WTC11 (cell line): ENCODE data around the gene CEMIP. TPM values are rescaled to one million over a fixed set of nuclear protein-coding genes. Genes with fewer than 3 reads are reported as not detected.

ENCODE experiments used
- ATAC-seq: fragments of 200-7000 bp; cut with Tn5 transposase; 2 replicates; pipeline ENCODE4 v1.10.0; 2021; ENCODE audit warnings: mild to moderate bottlenecking, moderate library complexity
- CTCF ChIA-PET: fragments of 300-600 bp; sonication (Branson Sonifier 250); formaldehyde crosslinking; loops from one replicate; lab custom pipeline; 2021; ENCODE audit warnings: antibody characterized with exemption; lab: Charles Lee
- POLR2A ChIA-PET: fragments of 350-600 bp; sonication (Branson Sonifier 250); formaldehyde crosslinking; loops from one replicate; lab custom pipeline; 2021; ENCODE audit warnings: antibody characterized with exemption; lab: Charles Lee
- DNase-seq: peaks from one replicate; pipeline ENCODE4 v3.0.0; 2021; ENCODE audit warnings: low spot score
- H3K27ac Mint-ChIP-seq: 2 replicates; pipeline ENCODE4 v1.8.0; 2021; ENCODE audit warnings: mixed read lengths
- H3K27me3 Mint-ChIP-seq: 2 replicates; pipeline ENCODE4 v1.8.0; 2021; ENCODE audit warnings: low read depth, mild to moderate bottlenecking, moderate library complexity, mixed read lengths
- H3K36me3 Mint-ChIP-seq: 2 replicates; pipeline ENCODE4 v1.8.0; 2021; ENCODE audit warnings: mixed read lengths
- H3K4me1 Mint-ChIP-seq: 2 replicates; pipeline ENCODE4 v1.8.0; 2022; ENCODE audit warnings: mixed read lengths
- H3K4me3 Mint-ChIP-seq: 2 replicates; pipeline ENCODE4 v1.8.0; 2021; ENCODE audit warnings: mild to moderate bottlenecking, moderate library complexity, mixed read lengths
- H3K9me3 Mint-ChIP-seq: 2 replicates; pipeline ENCODE4 v1.8.0; 2021; ENCODE audit warnings: mixed read lengths
- AR ChIP-seq: fragments of 250-450 bp; sonication (Bioruptor Pico); IDR thresholded peaks from 2 replicates; pipeline ENCODE4 v1.9.0; 2021; ENCODE audit warnings: mild to moderate bottlenecking
- ATF1 ChIP-seq: sonication (generic); formaldehyde crosslinking; IDR thresholded peaks from 2 replicates; pipeline ENCODE4 v1.8.1; 2023; ENCODE audit warnings: mild to moderate bottlenecking, moderate library complexity, missing genetic modification reagents
- ATF3 ChIP-seq: sonication (generic); formaldehyde crosslinking; conservative IDR thresholded peaks from 2 replicates; pipeline ENCODE4 v1.8.1; 2022; ENCODE audit warnings: mild to moderate bottlenecking, missing genetic modification reagents
- ELF4 ChIP-seq: sonication (generic); formaldehyde crosslinking; IDR thresholded peaks from 2 replicates; pipeline ENCODE4 v1.8.1; 2022; ENCODE audit warnings: low read depth, mild to moderate bottlenecking, moderate library complexity, missing genetic modification reagents
- ESRRA ChIP-seq: sonication (generic); formaldehyde crosslinking; IDR thresholded peaks from 2 replicates; pipeline ENCODE4 v1.8.1; 2022; ENCODE audit warnings: mild to moderate bottlenecking, missing genetic modification reagents, borderline replicate concordance
- GABPB1 ChIP-seq: sonication (generic); formaldehyde crosslinking; IDR thresholded peaks from 2 replicates; pipeline ENCODE4 v1.8.1; 2023; ENCODE audit warnings: mild to moderate bottlenecking, missing genetic modification reagents
- GRHL2 ChIP-seq: fragments of 250-450 bp; sonication (Bioruptor Pico); IDR thresholded peaks from 2 replicates; pipeline ENCODE4 v1.8.0; 2022; ENCODE audit warnings: mild to moderate bottlenecking, moderate library complexity; ENCODE audit not compliant: insufficient replicate concordance, severe bottlenecking
- HMGA2 ChIP-seq: fragments of 250-450 bp; sonication (Bioruptor Pico); IDR thresholded peaks from 2 replicates; pipeline ENCODE4 v1.4.0; 2021; ENCODE audit warnings: mild to moderate bottlenecking, moderate library complexity
- IRF1 ChIP-seq: sonication (generic); formaldehyde crosslinking; IDR thresholded peaks from 2 replicates; pipeline ENCODE4 v1.8.0; 2023; ENCODE audit warnings: missing genetic modification reagents
- IRF2 ChIP-seq: sonication (generic); formaldehyde crosslinking; IDR thresholded peaks from 2 replicates; pipeline ENCODE4 v1.8.0; 2022; ENCODE audit warnings: low read depth, missing genetic modification reagents, borderline replicate concordance
- JAZF1 ChIP-seq: fragments of 250-450 bp; sonication (Bioruptor Pico); IDR thresholded peaks from 2 replicates; pipeline ENCODE4 v1.9.0; 2021; ENCODE audit warnings: moderate library complexity, mild to moderate bottlenecking, inconsistent platforms
- NFE2L1 ChIP-seq: sonication (generic); formaldehyde crosslinking; IDR thresholded peaks from 2 replicates; pipeline ENCODE4 v1.8.1; 2023; ENCODE audit warnings: missing genetic modification reagents
- NR1H2 ChIP-seq: sonication (generic); formaldehyde crosslinking; IDR thresholded peaks from 2 replicates; pipeline ENCODE4 v1.9.0; 2021; ENCODE audit warnings: mild to moderate bottlenecking, moderate library complexity, missing genetic modification reagents
- RORB ChIP-seq: fragments of 250-450 bp; sonication (Bioruptor Pico); IDR thresholded peaks from 2 replicates; pipeline ENCODE4 v1.9.0; 2021; ENCODE audit warnings: mild to moderate bottlenecking
- SOX15 ChIP-seq: fragments of 250-450 bp; sonication (Bioruptor Pico); IDR thresholded peaks from 2 replicates; pipeline ENCODE4 v1.9.0; 2021; ENCODE audit warnings: mild to moderate bottlenecking
- TCF7 ChIP-seq: sonication (generic); formaldehyde crosslinking; IDR thresholded peaks from 2 replicates; pipeline ENCODE4 v1.8.0; 2022; ENCODE audit warnings: mild to moderate bottlenecking, low read depth, missing genetic modification reagents, moderate library complexity
- TEAD4 ChIP-seq: sonication (generic); formaldehyde crosslinking; IDR thresholded peaks from 2 replicates; pipeline ENCODE4 v1.8.0; 2022; ENCODE audit warnings: mild to moderate bottlenecking, missing genetic modification reagents
- ZBTB21 ChIP-seq: sonication (generic); formaldehyde crosslinking; IDR thresholded peaks from 2 replicates; pipeline ENCODE4 v1.8.1; 2023; ENCODE audit warnings: mild to moderate bottlenecking, missing genetic modification reagents, borderline replicate concordance
- ZNF317 ChIP-seq: sonication (generic); formaldehyde crosslinking; IDR thresholded peaks from 2 replicates; pipeline ENCODE4 v1.8.1; 2023; ENCODE audit warnings: low read depth, mild to moderate bottlenecking, moderate library complexity, missing genetic modification reagents, borderline replicate concordance
- ZNF512 ChIP-seq: sonication (generic); formaldehyde crosslinking; IDR thresholded peaks from 2 replicates; pipeline ENCODE4 v1.8.1; 2022; ENCODE audit warnings: missing genetic modification reagents, borderline replicate concordance
- ZNF532 ChIP-seq: fragments of 250-450 bp; sonication (Bioruptor Pico); IDR thresholded peaks from 2 replicates; pipeline ENCODE4 v1.9.0; 2021; ENCODE audit warnings: mild to moderate bottlenecking, borderline replicate concordance
- ZSCAN18 ChIP-seq: fragments of 250-450 bp; sonication (Bioruptor Pico); IDR thresholded peaks from 2 replicates; pipeline ENCODE4 v2.1.2; 2022; ENCODE audit warnings: mild to moderate bottlenecking, moderate library complexity
- total RNA-seq: library from RNA; stranded (reverse); gene quantifications from 3 replicates; pipeline ENCODE4 v1.2.3, GENCODE V29; 2021
- TF ChIP-seq, protein P1 (sequence below): sonication (generic); formaldehyde crosslinking; IDR thresholded peaks from 2 replicates; pipeline ENCODE4 v1.8.0; 2022; ENCODE audit warnings: mild to moderate bottlenecking, missing genetic modification reagents

The CEMIP gene
- total RNA-seq, 1 experiment from 2014 or later, result 0.87 TPM

DNA sequence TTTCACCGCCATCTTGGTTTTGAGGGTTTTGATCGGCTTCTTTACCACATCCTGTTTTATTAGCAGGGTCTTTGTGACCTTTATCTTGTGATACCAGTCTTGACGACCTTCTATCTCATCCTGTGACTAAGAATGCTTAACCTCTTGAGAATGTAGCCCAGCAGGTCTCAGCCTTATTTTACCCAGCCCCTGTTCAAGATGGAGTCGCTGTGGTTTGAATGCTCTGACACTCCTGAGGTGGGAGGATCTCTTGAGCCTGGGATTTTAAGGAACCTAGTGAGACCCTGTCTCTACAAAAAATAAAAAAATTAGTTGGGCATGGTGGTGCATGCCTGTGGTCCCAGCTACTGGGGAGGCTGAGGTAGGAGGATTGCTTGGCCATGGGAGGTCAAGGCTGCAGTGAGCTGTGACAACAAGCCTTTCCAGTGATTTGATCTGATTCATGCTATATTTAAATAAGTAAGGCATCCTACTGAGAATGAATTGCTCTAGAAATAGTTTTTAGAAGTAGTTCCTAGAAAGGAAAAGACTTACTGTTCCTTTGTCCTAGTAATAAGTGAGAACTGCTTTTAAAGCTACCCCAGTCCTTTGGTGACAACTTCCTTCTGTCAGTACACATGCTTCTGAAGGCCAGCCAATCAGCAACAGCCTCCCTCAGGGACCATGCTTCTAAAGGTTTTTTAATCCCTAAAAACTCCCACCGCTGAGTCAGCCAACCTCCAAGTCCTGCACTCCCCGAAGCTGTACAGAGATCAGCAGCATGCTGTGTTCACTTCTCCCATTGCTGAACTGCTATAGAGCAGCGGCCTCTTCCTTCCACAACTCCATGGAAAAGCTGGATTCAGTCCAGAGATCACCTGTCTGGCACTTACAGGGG is 9.1 kb upstream of the CEMIP start (continued):
- TF ChIP-seq IRF1 (CRISPR knock-in tag) (no peak), ESRRA (no peak), RORB (CRISPR knock-in tag) (no peak), ZNF317 (CRISPR knock-in tag) (no peak), ATF1 (CRISPR knock-in tag) (no peak), HMGA2 (CRISPR knock-in tag) (no peak), GABPB1 (CRISPR knock-in tag) (no peak), ZBTB21 (no peak), NFE2L1 (CRISPR knock-in tag) (no peak), IRF2 (CRISPR knock-in tag) (no peak)

DNA sequence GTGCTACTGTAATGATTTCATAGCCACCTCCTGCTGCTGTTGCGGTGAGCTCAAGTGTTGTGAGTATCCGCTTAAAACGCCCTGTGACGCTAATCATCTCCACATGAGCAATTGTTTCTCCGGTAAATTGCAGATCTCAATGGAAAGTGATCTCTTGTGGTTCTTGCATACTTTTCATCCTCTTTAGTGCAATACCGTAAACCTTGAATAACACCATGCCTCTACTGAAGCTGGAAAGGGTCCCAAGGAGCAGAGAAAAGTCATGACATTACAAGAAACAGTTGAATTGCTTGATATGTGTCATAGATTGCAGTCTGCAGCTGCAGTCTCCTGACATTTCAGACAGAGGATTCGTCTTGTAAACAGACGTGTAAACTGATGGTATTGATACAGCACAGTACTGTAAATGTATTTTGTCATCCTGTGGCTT is 6.0 kb upstream of the CEMIP start:
- CTCF ChIA-PET, result interaction anchor here (1.2 to 1.3 kb wide), 2 partner anchors 83 to 113 kb away, joined by 3 read pairs; no protein-coding TSS in a partner anchor
- TF ChIP-seq, protein P1, sequence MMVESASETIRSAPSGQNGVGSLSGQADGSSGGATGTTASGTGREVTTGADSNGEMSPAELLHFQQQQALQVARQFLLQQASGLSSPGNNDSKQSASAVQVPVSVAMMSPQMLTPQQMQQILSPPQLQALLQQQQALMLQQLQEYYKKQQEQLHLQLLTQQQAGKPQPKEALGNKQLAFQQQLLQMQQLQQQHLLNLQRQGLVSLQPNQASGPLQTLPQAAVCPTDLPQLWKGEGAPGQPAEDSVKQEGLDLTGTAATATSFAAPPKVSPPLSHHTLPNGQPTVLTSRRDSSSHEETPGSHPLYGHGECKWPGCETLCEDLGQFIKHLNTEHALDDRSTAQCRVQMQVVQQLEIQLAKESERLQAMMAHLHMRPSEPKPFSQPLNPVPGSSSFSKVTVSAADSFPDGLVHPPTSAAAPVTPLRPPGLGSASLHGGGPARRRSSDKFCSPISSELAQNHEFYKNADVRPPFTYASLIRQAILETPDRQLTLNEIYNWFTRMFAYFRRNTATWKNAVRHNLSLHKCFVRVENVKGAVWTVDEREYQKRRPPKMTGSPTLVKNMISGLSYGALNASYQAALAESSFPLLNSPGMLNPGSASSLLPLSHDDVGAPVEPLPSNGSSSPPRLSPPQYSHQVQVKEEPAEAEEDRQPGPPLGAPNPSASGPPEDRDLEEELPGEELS, result no peak
- TF ChIP-seq JAZF1 (CRISPR knock-in tag), result no peak
- TF ChIP-seq ZNF532 (CRISPR knock-in tag), result no peak
- TF ChIP-seq ATF3 (CRISPR knock-in tag), result no peak
- TF ChIP-seq ELF4, result no peak
- no peak for TF ChIP-seq NR1H2 (CRISPR knock-in tag)
- no peak for TF ChIP-seq TCF7 (CRISPR knock-in tag)
- TF ChIP-seq TEAD4 (CRISPR knock-in tag), result no peak
- no peak for TF ChIP-seq ZBTB21
- no peak for TF ChIP-seq SOX15 (CRISPR knock-in tag)
- no peak for TF ChIP-seq GRHL2 (CRISPR knock-in tag)
- no peak for TF ChIP-seq AR (CRISPR knock-in tag)
- no peak for TF ChIP-seq ZNF512 (CRISPR knock-in tag)
- TF ChIP-seq ZSCAN18, result no peak

More for the DNA sequence above, 6.0 kb upstream of the CEMIP start:
- peaks cover 6% of the 10 kb centered on the region for H3K9me3 Mint-ChIP-seq
- H3K36me3 Mint-ChIP-seq, result no peaks in the 10 kb centered on the region
- H3K27me3 Mint-ChIP-seq, result peaks cover 8% of the 10 kb centered on the region
- DNase-seq (no peak), ATAC-seq (no peak)
- no peak overlapping the region for H3K4me3 Mint-ChIP-seq
- peaks cover 5% of the 10 kb centered on the region for H3K4me1 Mint-ChIP-seq
- H3K27ac Mint-ChIP-seq, result no peak overlapping the region
- POLR2A ChIA-PET, result no interaction called here
